H1 (cell line): Measurements from ENCODE around the gene TRNP1. TPM values are rescaled to one million over a fixed set of nuclear protein-coding genes. Genes with fewer than 3 reads are reported as not detected.

Source experiments
- CTCF ChIA-PET: fragments of 300-600 bp; sonication (Branson Sonifier 250); formaldehyde crosslinking; loops from one replicate; lab custom pipeline; 2021; ENCODE audit not compliant: partially characterized antibody; lab: Charles Lee
- POLR2A ChIA-PET: fragments of 300-600 bp; sonication (Branson Sonifier 250); formaldehyde crosslinking; loops from one replicate; lab custom pipeline; 2021; ENCODE audit warnings: inconsistent platforms; ENCODE audit not compliant: partially characterized antibody; lab: Charles Lee
- DNase-seq, 2 experiments: peaks; one replicate each; pipeline versions ENCODE4 v3.0.0 to v3.0.0-alpha.2; 2010 to 2022; ENCODE audit warnings: low spot score in 2 of 2, low read depth in 1 of 2, mixed read lengths in 1 of 2
- FAIRE-seq: peaks from 2 replicates; lab custom pipeline; 2011; peaks lifted over from hg19 to GRCh38; lab: Jason Lieb, UNC
- H2AFZ ChIP-seq: 2 replicates; pipeline ENCODE4 v1.8.1; 2012; ENCODE audit warnings: low read length, inconsistent platforms
- H2AK5ac ChIP-seq: 2 replicates; pipeline ENCODE4 v1.6.1; 2013; ENCODE audit warnings: low read depth, low read length
- H2BK120ac ChIP-seq: replicated peaks from 2 replicates; pipeline ENCODE3; 2013; ENCODE audit warnings: low read depth, low read length, inconsistent platforms
- H2BK12ac ChIP-seq: 2 replicates; pipeline ENCODE4 v1.6.1; 2013; ENCODE audit warnings: low read depth, low read length
- H2BK15ac ChIP-seq: 2 replicates; pipeline ENCODE4 v1.6.1; 2013; ENCODE audit warnings: low read length
- H2BK20ac ChIP-seq: 2 replicates; pipeline ENCODE4 v1.6.1; 2013; ENCODE audit warnings: low read length
- H2BK5ac ChIP-seq: 2 replicates; pipeline ENCODE4 v1.6.1; 2013; ENCODE audit warnings: low read depth, low read length
- H3K14ac ChIP-seq: 2 replicates; pipeline ENCODE4 v1.6.1; 2013; ENCODE audit warnings: inconsistent platforms; ENCODE audit not compliant: insufficient read length
- H3K18ac ChIP-seq: 2 replicates; pipeline ENCODE4 v1.6.1; 2013; ENCODE audit warnings: low read length; ENCODE audit errors: extremely low read depth
- H3K23ac ChIP-seq: 2 replicates; pipeline ENCODE4 v1.6.1; 2013; ENCODE audit warnings: inconsistent platforms; ENCODE audit not compliant: insufficient read length
- H3K23me2 ChIP-seq: 2 replicates; pipeline ENCODE4 v1.6.1; 2013; ENCODE audit warnings: low read depth, low read length
- H3K27ac ChIP-seq: 2 replicates; pipeline ENCODE4 v1.6.1; 2011; ENCODE audit warnings: low read depth, low read length, inconsistent platforms
- H3K27me3 ChIP-seq, 4 experiments: replicated peaks in 1 of 4; 1 replicate in 1 of 4; 2 replicates in 3 of 4; pipeline versions ENCODE4 v1.6.1 to v1.8.1; 2011 to 2013; ENCODE audit warnings: low read length in 3 of 4, mild to moderate bottlenecking in 3 of 4, inconsistent platforms in 2 of 4, mixed read lengths in 2 of 4, moderate library complexity in 1 of 4; ENCODE audit not compliant: control insufficient read depth in 3 of 4, insufficient read depth in 3 of 4; ENCODE audit errors: extremely low read depth in 1 of 4
- H3K36me3 ChIP-seq, 4 experiments: 2 replicates each; pipeline versions ENCODE4 v1.6.1 to v1.8.1; 2011 to 2013; ENCODE audit warnings: mild to moderate bottlenecking in 4 of 4, low read length in 3 of 4, moderate library complexity in 2 of 4, control low read depth in 1 of 4, inconsistent platforms in 1 of 4; ENCODE audit not compliant: insufficient read depth in 4 of 4, control insufficient read depth in 2 of 4
- H3K4ac ChIP-seq: replicated peaks from 2 replicates; pipeline ENCODE3; 2013; ENCODE audit warnings: low read length, low read depth, mixed read lengths, inconsistent platforms; ENCODE audit not compliant: insufficient read length
- H3K4me1 ChIP-seq, 4 experiments: replicated peaks in 1 of 4; 1 replicate in 1 of 4; 2 replicates in 3 of 4; pipeline versions ENCODE4 v1.6.1 to v1.8.1; 2011 to 2013; ENCODE audit warnings: low read length in 3 of 4, inconsistent platforms in 2 of 4, mixed read lengths in 1 of 4; ENCODE audit not compliant: insufficient read depth in 4 of 4, control insufficient read depth in 3 of 4
- H3K4me2 ChIP-seq, 2 experiments: 2 replicates each; pipeline versions ENCODE4 v1.6.1 to v1.8.1; 2011 to 2013; ENCODE audit warnings: low read depth in 2 of 2, low read length in 2 of 2, control low read depth in 1 of 2, inconsistent platforms in 1 of 2, mild to moderate bottlenecking in 1 of 2; ENCODE audit not compliant: insufficient read depth in 1 of 2
- H3K4me3 ChIP-seq, 4 experiments: fragments of 200-600, 300-600 bp in 1 of 4; sonication (generic), shearing (Covaris generic), sonication (Bioruptor Twin) in 1 of 4; 2 replicates each; pipeline versions ENCODE4 v1.5.1 to v1.8.1; 2011 to 2016; ENCODE audit warnings: low read length in 4 of 4, low read depth in 3 of 4, control low read depth in 2 of 4, inconsistent platforms in 2 of 4, mild to moderate bottlenecking in 2 of 4, mixed read lengths in 1 of 4, moderate library complexity in 1 of 4; ENCODE audit not compliant: insufficient read depth in 2 of 4; ENCODE audit errors: extremely low read depth in 1 of 4
- H3K56ac ChIP-seq: replicated peaks from 2 replicates; pipeline ENCODE3; 2013; ENCODE audit warnings: low read depth, mild to moderate bottlenecking, mixed read lengths, low read length, inconsistent platforms; ENCODE audit not compliant: insufficient read length
- H3K79me1 ChIP-seq: 2 replicates; pipeline ENCODE4 v1.6.1; 2013; ENCODE audit warnings: low read depth, low read length, control low read depth
- H3K79me2 ChIP-seq, 2 experiments: 2 replicates each; pipeline versions ENCODE4 v1.6.1 to v1.8.1; 2012 to 2013; ENCODE audit warnings: low read length in 2 of 2, mild to moderate bottlenecking in 2 of 2, inconsistent platforms in 1 of 2; ENCODE audit not compliant: insufficient read depth in 2 of 2, control insufficient read depth in 1 of 2
- H3K9ac ChIP-seq, 4 experiments: replicated peaks in 1 of 4; 1 replicate in 1 of 4; 2 replicates in 3 of 4; pipeline versions ENCODE4 v1.6.1 to v1.8.1; 2011 to 2013; ENCODE audit warnings: low read depth in 3 of 4, low read length in 3 of 4, control low read depth in 2 of 4, mild to moderate bottlenecking in 2 of 4, moderate library complexity in 2 of 4, inconsistent platforms in 1 of 4; ENCODE audit errors: extremely low read depth in 1 of 4
- H3K9me3 ChIP-seq, 2 experiments: 2 replicates each; pipeline versions ENCODE4 v1.6.1 to v1.8.1; 2012 to 2013; ENCODE audit warnings: mild to moderate bottlenecking in 2 of 2, moderate library complexity in 2 of 2, control low read depth in 1 of 2, inconsistent platforms in 1 of 2, low read depth in 1 of 2, low read length in 1 of 2, mixed read lengths in 1 of 2; ENCODE audit not compliant: insufficient read depth in 2 of 2
- H4K20me1 ChIP-seq, 2 experiments: replicated peaks in 1 of 2; 2 replicates each; pipeline versions ENCODE3 to v1.8.1; 2011 to 2013; ENCODE audit warnings: inconsistent platforms in 2 of 2, low read length in 2 of 2, mild to moderate bottlenecking in 1 of 2; ENCODE audit not compliant: insufficient read depth in 2 of 2, control insufficient read depth in 1 of 2
- H4K5ac ChIP-seq: 2 replicates; pipeline ENCODE4 v1.6.1; 2013; ENCODE audit warnings: low read length, low read depth, mixed read lengths, inconsistent platforms; ENCODE audit not compliant: insufficient read length
- H4K8ac ChIP-seq: 2 replicates; pipeline ENCODE4 v1.8.0; 2013; ENCODE audit warnings: mild to moderate bottlenecking, moderate library complexity, low read length, inconsistent platforms; ENCODE audit not compliant: insufficient read depth; ENCODE audit errors: extremely low read depth
- H4K91ac ChIP-seq: replicated peaks from 2 replicates; pipeline ENCODE3; 2013; ENCODE audit warnings: low read length, mixed read lengths, inconsistent platforms; ENCODE audit not compliant: insufficient read length
- CREB1 ChIP-seq: IDR thresholded peaks from 2 replicates; pipeline ENCODE4 v1.6.1; 2012; ENCODE audit warnings: inconsistent platforms
- CTCF ChIP-seq, 3 experiments: IDR thresholded peaks; 1 replicate in 2 of 3; 2 replicates in 1 of 3; pipeline versions ENCODE4 v1.5.1 to v1.6.1; 2011; ENCODE audit warnings: low read length in 3 of 3, mild to moderate bottlenecking in 3 of 3, inconsistent platforms in 2 of 3, low read depth in 1 of 3, moderate library complexity in 1 of 3; ENCODE audit not compliant: insufficient read depth in 1 of 3; ENCODE audit errors: control extremely low read depth in 1 of 3
- EGR1 ChIP-seq: IDR thresholded peaks from 2 replicates; pipeline ENCODE4 v1.6.1; 2011; ENCODE audit warnings: low read depth, low read length, borderline replicate concordance
- EP300 ChIP-seq, 2 experiments: IDR thresholded peaks; 1 replicate in 1 of 2; 2 replicates in 1 of 2; pipeline ENCODE4 v1.6.1; 2011 to 2012; ENCODE audit warnings: low read depth in 2 of 2, low read length in 2 of 2, mild to moderate bottlenecking in 2 of 2, borderline replicate concordance in 1 of 2, inconsistent platforms in 1 of 2, moderate library complexity in 1 of 2
- JUN ChIP-seq: IDR thresholded peaks from 2 replicates; pipeline ENCODE4 v1.6.1; 2011; ENCODE audit warnings: low read depth, mild to moderate bottlenecking, improper control_type of control experiment, low read length
- POLR2A ChIP-seq, 2 experiments: IDR thresholded peaks; 1 replicate in 1 of 2; 2 replicates in 1 of 2; pipeline ENCODE4 v1.6.1; 2011; ENCODE audit warnings: low read depth in 2 of 2, low read length in 2 of 2, mild to moderate bottlenecking in 2 of 2; ENCODE audit errors: control extremely low read depth in 1 of 2
- POLR2AphosphoS5 ChIP-seq: IDR thresholded peaks from 2 replicates; pipeline ENCODE4 v1.6.1; 2011; ENCODE audit warnings: low read depth, low read length
- RNF2 ChIP-seq: fragments of 200-900, 300-1000 bp; sonication (generic); IDR thresholded peaks from 2 replicates; pipeline ENCODE4 v1.7.1; 2016; ENCODE audit warnings: borderline replicate concordance, low read depth, mild to moderate bottlenecking, antibody characterized with exemption, low read length; ENCODE audit not compliant: poor library complexity, severe bottlenecking; ENCODE audit errors: missing control alignments
- TBP ChIP-seq: IDR thresholded peaks from 2 replicates; pipeline ENCODE4 v1.6.1; 2011; ENCODE audit warnings: low read depth, low read length, improper control_type of control experiment
- ZNF274 ChIP-seq: IDR thresholded peaks from 2 replicates; pipeline ENCODE4 v1.7.0; 2012; ENCODE audit warnings: low read length, borderline replicate concordance; ENCODE audit errors: extremely low read depth
- WGBS, 2 experiments: shearing (Covaris generic) in 1 of 2; methylation state at CpG; one replicate each; pipeline versions ENCODE4 v1.1.6 to v1.1.7; 2013 to 2015; ENCODE audit warnings: low lambda C conversion rate in 2 of 2, mixed read lengths in 2 of 2, inconsistent platforms in 1 of 2, low coverage in 1 of 2, missing lambda C conversion rate in 1 of 2; ENCODE audit not compliant: insufficient replicate concordance in 2 of 2, insufficient coverage in 1 of 2, insufficient read length in 1 of 2; ENCODE audit errors: extremely low coverage in 1 of 2, missing lambda C conversion rate in 1 of 2; 5-methylcytosine and 5-hydroxymethylcytosine counted together
- polyA plus RNA-seq, 7 experiments: library from polyadenylated mRNA; depleted of rRNA in 3 of 7; stranded (reverse) in 5 of 7; unstranded in 2 of 7; fragments of >200 nt in 5 of 7; fragments of 200-250 nt in 2 of 7; gene quantifications; 1 replicate in 5 of 7; 2 replicates in 1 of 7; 4 replicates in 1 of 7; pipeline versions ENCODE4 v1.2.1 to v1.2.3, GENCODE V29; 2011 to 2013; ENCODE audit warnings: missing spikeins in 2 of 7, mixed read lengths in 2 of 7
- total RNA-seq: library from RNA; stranded (reverse); fragmentation: NEBNext Ultra II Directional; extraction: Animal tissue kit (Norgen Biotek cat#: 25700); gene quantifications from 2 replicates; pipeline ENCODE4 v1.2.1, GENCODE V29; 2021

The TRNP1 gene
- total and polyA plus RNA-seq, 2 of the 8 experiments (the other 6 are each of a cell fraction or from before 2014, with no cell fraction given): 51.7 to 102 TPM

- FAIRE-seq (no peak), DNase-seq (peak in 1 of 2 experiments; percentile 52)
- H3K14ac ChIP-seq: no peak overlapping the region
- no peak overlapping the region for H2AFZ ChIP-seq
- WGBS, 2 experiments: 81% methylated on average over 3 of the region's 3 CpGs; no CpG with 5 or more reads in 1 of the 2 experiments
- peak overlapping the region; percentile 99 for H2BK5ac ChIP-seq
- ChIA-PET POLR2A (interaction anchor here (0.6 to 58.9 kb wide), 14 partner anchors 4 to 142 kb away, joined by 3 to 1829 read pairs (median 6); partner anchors contain the start of genes KDF1, TENT5B and TRNP1), CTCF (interaction anchor here (0.6 to 12.9 kb wide), 8 partner anchors 9 to 295 kb away, joined by 3 to 133 read pairs (median 6); partner anchors contain the start of gene TRNP1)
- H3K9ac ChIP-seq: peak overlapping the region in 1 of 4 experiments; percentile 6; a peak in 1 of 7 replicates
- no peak overlapping the region for H3K4ac ChIP-seq
- H3K9me3 ChIP-seq: no peaks in the 10 kb centered on the region
- H2BK15ac ChIP-seq: peak overlapping the region; percentile 62; the same call in 1 of the 2 replicates
- peak overlapping the region; percentile 41; the same call in 1 of the 2 replicates for H2AK5ac ChIP-seq
- peak overlapping the region; percentile 78; the same call in 1 of the 2 replicates for H3K18ac ChIP-seq
- no peak overlapping the region for H3K23ac ChIP-seq
- H3K36me3 ChIP-seq: peaks cover 18 to 63% (median 22%) of the 10 kb centered on the region in 4 experiments
- no peak overlapping the region for H3K4me3 ChIP-seq
- peaks cover 6% of the 10 kb centered on the region; the same call in 1 of the 2 replicates for H3K23me2 ChIP-seq
- peaks cover 29% of the 10 kb centered on the region for H3K79me1 ChIP-seq
- H2BK20ac ChIP-seq: peak overlapping the region; percentile 88; the same call in 1 of the 2 replicates
- H3K79me2 ChIP-seq: peaks cover 10 to 63% of the 10 kb centered on the region in 2 experiments
- peaks cover 6 to 14% of the 10 kb centered on the region in 2 experiments for H4K20me1 ChIP-seq
- no peak overlapping the region for H3K56ac ChIP-seq
- H2BK12ac ChIP-seq: peak overlapping the region; percentile 96
- no peaks in the 10 kb centered on the region for H3K27me3 ChIP-seq
- H3K27ac ChIP-seq: peak overlapping the region; percentile 93; the same call in 1 of the 2 replicates
- H3K4me2 ChIP-seq: no peak overlapping the region; a peak in 1 of 4 replicates
- peak overlapping the region; percentile 100 for H4K91ac ChIP-seq
- no peak overlapping the region for H2BK120ac ChIP-seq
- no peak overlapping the region for H4K8ac ChIP-seq
- peaks cover 27 to 71% (median 55%) of the 10 kb centered on the region in 4 experiments for H3K4me1 ChIP-seq
- H4K5ac ChIP-seq: no peak overlapping the region
- TF ChIP-seq ZNF274 (no peak), RNF2 (no peak), EP300 (IDR thresholded peaks at IDR 0.05; ENCODE audit: borderline replicate concordance in 1 of 2, low read depth in 2 of 2, low read length in 2 of 2) (no peak), POLR2A (IDR thresholded peaks at IDR 0.05; ENCODE audit: control extremely low read depth in 1 of 2, low read depth in 2 of 2, low read length in 2 of 2) (peak in 1 of 2 experiments; percentile 31; a peak in 2 of 3 replicates), TBP (no peak), EGR1 (no peak), CTCF (IDR thresholded peaks at IDR 0.05; ENCODE audit: control extremely low read depth in 1 of 3, insufficient read depth in 1 of 3, low read depth in 1 of 3, low read length in 3 of 3) (no peak), POLR2AphosphoS5 (peak; percentile 25; the same call in 1 of the 2 replicates), JUN (no peak), CREB1 (no peak)
These were observed 11.7 kb downstream of the TRNP1 start for GRCh38 chr1:27005166-27005530.
